NK-92 treated with Interleukin-12 subunit alpha and Interleukin-12 subunit beta, amount 100 ng/mL, for 24 hours (cell line): ENCODE results near the gene CEP192.

Experiments used
- DNase-seq: peaks from one replicate; lab custom pipeline; 2025; lab: John Stamatoyannopoulos, UW

CEP192 gene

GRCh38 chr18:13099113-13099512 lies 108.0 kb downstream of the CEP192 start:
- DNase-seq, result no peak

- DNase-seq, result no peak
Measured at GRCh38 chr18:13100942-13101658, 109.9 kb downstream of the CEP192 start.

- no peak for DNase-seq
Measured at GRCh38 chr18:13101659-13102197, 110.6 kb downstream of the CEP192 start.

- DNase-seq, result no peak
Measured at GRCh38 chr18:13103366-13103765, 112.2 kb downstream of the CEP192 start.

- no peak for DNase-seq
Measured at GRCh38 chr18:13105059-13105458, 113.9 kb downstream of the CEP192 start.

GRCh38 chr18:13107074-13107473 lies 115.9 kb downstream of the CEP192 start:
- no peak for DNase-seq

- DNase-seq, result no peak
Measured at GRCh38 chr18:13108330-13108729, 117.2 kb downstream of the CEP192 start.

- DNase-seq, result no peak
Measured at GRCh38 chr18:13110559-13110958, 119.4 kb downstream of the CEP192 start.

- no peak for DNase-seq
Measured at GRCh38 chr18:13112982-13113381, 121.8 kb downstream of the CEP192 start.

- no peak for DNase-seq
Measured at GRCh38 chr18:13120255-13120654, 129.1 kb downstream of the CEP192 start.

- DNase-seq, result no peak
Measured at GRCh38 chr18:13120983-13121441, 129.8 kb downstream of the CEP192 start.

- no peak for DNase-seq
Measured at GRCh38 chr18:13124411-13124810, 133.2 kb downstream of the CEP192 start.

GRCh38 chr18:13125191-13125590 lies 134.0 kb downstream of the CEP192 start:
- DNase-seq, result no peak

- no peak for DNase-seq
Measured at GRCh38 chr18:13126966-13127598, 135.9 kb downstream of the CEP192 start.

GRCh38 chr18:13131283-13131682 lies 140.1 kb downstream of the CEP192 start:
- DNase-seq, result no peak

GRCh38 chr18:13134551-13135401 lies 143.6 kb downstream of the CEP192 start:
- no peak for DNase-seq

- DNase-seq, result no peak
Measured at GRCh38 chr18:13136056-13136903, 145.1 kb downstream of the CEP192 start.

GRCh38 chr18:13136904-13137669 lies 145.9 kb downstream of the CEP192 start:
- no peak for DNase-seq

GRCh38 chr18:13137670-13138419 lies 146.7 kb downstream of the CEP192 start:
- DNase-seq, result no peak
